HG02938 (cell line): Measurements from ENCODE around the gene GLG1.
"Not testable (repeated sequence)": the region's sequence is repeated elsewhere in the genome, so short reads cannot be mapped to it uniquely, and the experiment has no call there.

Experiments used
- ATAC-seq: cut with Tn5 transposase; IDR thresholded peaks from one replicate; pipeline ENCODE4 v1.9.1; 2021; ENCODE audit warnings: mild to moderate bottlenecking, moderate library complexity; ENCODE audit not compliant: unreplicated experiment

GLG1 gene

GRCh38 chr16:74542911-74543578 is 63.9 kb downstream of the GLG1 start:
- not testable (repeated sequence) for ATAC-seq

GRCh38 chr16:74540663-74541062 is 66.3 kb downstream of the GLG1 start:
- not testable (repeated sequence) for ATAC-seq

DNA sequence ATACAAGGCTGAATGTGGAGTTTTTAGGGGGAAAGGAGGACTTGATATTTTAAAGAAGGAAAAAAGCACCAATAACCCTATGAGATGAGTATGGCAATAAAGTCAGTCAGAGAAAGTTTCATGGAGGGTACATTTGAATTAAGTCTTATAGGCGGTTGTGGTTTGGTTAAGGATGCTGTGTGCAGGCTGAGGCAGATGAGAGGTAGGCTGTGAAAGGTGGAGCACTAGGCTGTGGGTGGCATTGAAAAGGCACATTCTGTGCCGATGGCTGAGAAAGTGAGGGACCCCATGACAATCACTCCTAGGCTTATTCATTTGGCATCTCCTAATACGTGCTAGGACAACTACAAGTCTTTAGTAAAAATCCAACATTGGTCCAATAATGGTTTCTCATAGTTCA is 68.1 kb downstream of the GLG1 start:
- not testable (repeated sequence) for ATAC-seq

DNA sequence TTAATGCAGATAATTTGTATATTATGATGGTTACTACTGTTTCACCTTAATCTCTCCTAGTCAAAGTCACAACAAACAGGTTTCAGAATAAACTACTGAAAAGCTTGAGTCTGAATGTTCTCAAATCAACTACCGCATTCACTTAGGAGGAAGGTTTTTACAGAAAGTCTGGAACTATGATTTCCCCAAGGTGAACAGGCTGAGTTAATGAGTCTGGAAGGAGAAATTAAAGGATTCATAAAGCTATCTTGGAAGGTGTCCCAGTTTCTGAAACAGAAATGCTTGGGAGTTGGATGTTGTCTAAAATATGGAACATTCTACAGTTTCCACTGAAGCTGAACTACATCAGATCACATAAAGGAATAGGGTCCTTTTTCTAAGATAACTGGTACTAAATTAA is 69.2 kb downstream of the GLG1 start:
- ATAC-seq = not testable (repeated sequence)

DNA sequence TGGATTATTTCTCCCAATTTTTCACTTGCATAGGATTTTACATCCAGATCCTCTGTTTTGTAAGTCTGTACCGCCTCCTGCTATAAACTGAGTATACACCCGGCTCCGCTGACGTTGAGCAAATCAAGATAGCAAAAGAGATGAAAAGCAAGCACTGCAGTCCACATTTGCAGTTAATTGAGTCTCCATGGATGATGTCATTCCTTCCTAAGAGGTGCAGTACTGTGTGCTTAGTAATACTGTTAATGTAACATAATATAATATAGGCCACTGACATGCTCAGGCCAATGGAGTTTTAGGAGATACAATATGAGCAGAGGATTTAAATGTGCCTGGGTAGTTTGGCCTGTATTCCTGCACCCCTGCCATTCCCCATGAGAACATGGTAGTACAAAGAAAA is 72.3 kb downstream of the GLG1 start:
- not testable (repeated sequence) for ATAC-seq

- ATAC-seq = no peak
These were observed 82.0 kb downstream of the GLG1 start for GRCh38 chr16:74524926-74525325.

GRCh38 chr16:74524117-74524516 is 82.8 kb downstream of the GLG1 start:
- ATAC-seq = no peak

DNA sequence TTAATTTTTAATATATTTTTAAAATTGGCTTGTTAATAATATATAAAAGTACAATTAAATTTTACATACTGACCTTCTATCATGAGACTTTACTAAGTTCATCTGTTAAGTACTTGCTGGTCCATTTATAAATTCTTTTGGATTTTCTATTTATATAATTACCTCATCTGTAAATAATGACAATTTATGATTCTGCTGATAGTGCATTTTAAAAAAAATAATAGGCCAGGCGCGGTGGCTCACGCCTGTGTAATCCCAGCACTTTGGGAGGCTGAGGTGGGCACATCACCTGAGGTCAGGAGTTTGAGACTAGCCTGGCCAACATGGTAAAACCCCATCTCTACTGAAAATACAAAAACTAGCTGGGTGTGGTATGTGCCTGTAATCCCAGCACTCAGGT is 83.2 kb downstream of the GLG1 start:
- ATAC-seq = not testable (repeated sequence)

- ATAC-seq = no peak
These were observed 84.8 kb downstream of the GLG1 start for GRCh38 chr16:74522160-74522559.

- no peak for ATAC-seq
These were observed 85.2 kb downstream of the GLG1 start for GRCh38 chr16:74521691-74522090.

DNA sequence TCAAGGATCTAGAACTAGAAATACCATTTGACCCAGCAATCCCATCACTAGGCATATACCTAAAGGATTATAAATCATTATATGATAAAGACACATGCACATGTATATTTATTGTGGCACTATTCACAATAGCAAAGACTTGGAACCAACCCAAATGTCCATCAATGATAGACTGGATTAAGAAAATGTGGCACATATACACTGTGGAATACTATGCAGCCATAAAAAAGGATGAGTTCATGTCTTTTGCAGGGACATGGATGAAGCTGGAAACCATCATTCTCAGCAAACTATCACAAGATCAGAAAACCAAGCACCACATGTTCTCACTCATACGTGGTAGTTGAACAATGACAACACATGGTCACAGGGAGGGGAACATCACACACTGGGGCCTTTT is 88.0 kb downstream of the GLG1 start:
- ATAC-seq = not testable (repeated sequence)

GRCh38 chr16:74511961-74512360 is 95.0 kb downstream of the GLG1 start:
- no peak for ATAC-seq

GRCh38 chr16:74505011-74505410 is 101.9 kb downstream of the GLG1 start:
- ATAC-seq = no peak

GRCh38 chr16:74503412-74503811 is 103.5 kb downstream of the GLG1 start:
- ATAC-seq = no peak

- ATAC-seq = no peak
These were observed 105.1 kb downstream of the GLG1 start for GRCh38 chr16:74501484-74502478.

- no peak for ATAC-seq
These were observed 106.0 kb downstream of the GLG1 start for GRCh38 chr16:74500907-74501306.

DNA sequence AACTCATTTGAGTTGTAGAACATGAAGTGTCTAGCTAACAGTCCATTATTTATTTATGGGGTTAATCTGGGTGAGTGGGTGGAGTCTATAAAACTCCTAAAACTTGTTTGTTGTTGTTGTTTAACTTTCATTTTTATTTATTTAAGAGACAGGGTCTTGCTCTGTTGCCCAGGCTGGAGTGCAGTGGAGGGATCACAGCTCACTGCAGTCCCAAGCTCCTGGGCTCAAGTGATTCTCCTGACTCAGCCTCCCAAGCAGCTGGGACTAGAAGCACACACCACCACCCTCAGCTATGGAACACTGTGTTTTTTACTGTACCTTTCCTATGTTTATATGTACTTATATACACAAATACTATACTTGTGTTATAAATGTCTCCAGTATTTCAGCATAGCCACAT is 107.8 kb downstream of the GLG1 start:
- no peak for ATAC-seq

- no peak for ATAC-seq
These were observed 109.2 kb downstream of the GLG1 start for GRCh38 chr16:74497761-74498160.

DNA sequence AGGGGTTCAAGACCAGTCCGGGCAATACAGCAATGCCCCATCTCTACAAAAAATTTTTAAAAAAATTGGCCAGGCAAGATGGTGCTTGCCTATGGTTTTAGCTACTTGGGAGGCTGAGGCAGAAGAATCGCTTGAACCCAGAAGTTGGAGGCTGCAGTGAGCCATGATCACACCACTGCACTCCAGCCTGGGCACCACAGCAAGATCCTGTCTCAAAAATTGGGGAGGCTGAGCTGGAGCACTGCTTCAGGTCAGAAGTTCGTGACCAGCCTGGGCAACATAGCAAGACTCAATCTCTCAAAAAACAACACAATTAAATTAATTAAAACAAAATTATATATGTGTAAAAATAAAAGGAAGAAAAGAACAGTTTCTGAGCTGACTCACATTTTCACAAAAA is 110.9 kb downstream of the GLG1 start:
- ATAC-seq = no peak

- ATAC-seq = no peak
These were observed 113.9 kb downstream of the GLG1 start for GRCh38 chr16:74492976-74493375.

DNA sequence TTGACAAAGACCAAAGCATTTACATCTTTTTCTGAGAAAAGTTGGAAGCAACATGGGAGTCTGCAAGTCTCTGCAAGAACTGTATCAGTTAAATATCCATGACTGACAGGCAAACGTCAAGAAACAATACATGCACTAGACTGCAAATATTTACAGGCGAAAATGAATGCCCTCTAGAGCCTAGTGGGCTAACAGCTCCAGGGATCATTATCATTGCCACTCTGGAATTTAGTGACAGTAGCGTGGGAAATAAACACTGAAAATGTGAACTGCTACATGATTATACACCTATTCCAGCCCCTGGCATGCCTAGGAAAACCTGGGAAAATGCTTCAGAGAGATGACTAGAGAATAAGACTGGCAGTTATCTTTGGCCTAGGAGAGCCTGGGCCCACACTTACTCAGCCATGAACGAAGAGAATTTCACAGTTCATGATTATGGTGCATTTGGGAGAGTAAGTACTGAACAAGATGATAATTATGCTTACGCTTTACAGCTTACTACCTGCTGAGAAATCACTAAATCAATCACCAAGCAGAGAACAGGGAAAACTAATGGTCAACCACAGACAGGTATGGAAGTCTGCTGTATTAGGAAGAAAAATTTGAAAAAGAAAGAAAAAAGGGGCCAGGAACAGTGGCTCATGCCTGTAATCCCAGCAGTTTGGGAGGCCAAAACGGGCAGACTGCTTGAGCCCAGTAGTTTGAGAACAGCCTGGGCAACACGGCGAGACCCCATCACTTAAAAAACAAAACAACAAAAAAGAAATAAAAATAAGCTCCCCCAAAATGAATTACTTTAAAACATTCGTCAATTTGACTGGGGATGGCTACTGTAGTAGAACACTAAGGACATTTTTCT is 119.0 kb downstream of the GLG1 start:
- ATAC-seq = no peak
